Measurements from ENCODE around the gene DLGAP1.

The DLGAP1 gene

GRCh38 chr18:4251873-4252272, 203.2 kb downstream of the DLGAP1 start:
- TF ChIP-seq, protein P1, sequence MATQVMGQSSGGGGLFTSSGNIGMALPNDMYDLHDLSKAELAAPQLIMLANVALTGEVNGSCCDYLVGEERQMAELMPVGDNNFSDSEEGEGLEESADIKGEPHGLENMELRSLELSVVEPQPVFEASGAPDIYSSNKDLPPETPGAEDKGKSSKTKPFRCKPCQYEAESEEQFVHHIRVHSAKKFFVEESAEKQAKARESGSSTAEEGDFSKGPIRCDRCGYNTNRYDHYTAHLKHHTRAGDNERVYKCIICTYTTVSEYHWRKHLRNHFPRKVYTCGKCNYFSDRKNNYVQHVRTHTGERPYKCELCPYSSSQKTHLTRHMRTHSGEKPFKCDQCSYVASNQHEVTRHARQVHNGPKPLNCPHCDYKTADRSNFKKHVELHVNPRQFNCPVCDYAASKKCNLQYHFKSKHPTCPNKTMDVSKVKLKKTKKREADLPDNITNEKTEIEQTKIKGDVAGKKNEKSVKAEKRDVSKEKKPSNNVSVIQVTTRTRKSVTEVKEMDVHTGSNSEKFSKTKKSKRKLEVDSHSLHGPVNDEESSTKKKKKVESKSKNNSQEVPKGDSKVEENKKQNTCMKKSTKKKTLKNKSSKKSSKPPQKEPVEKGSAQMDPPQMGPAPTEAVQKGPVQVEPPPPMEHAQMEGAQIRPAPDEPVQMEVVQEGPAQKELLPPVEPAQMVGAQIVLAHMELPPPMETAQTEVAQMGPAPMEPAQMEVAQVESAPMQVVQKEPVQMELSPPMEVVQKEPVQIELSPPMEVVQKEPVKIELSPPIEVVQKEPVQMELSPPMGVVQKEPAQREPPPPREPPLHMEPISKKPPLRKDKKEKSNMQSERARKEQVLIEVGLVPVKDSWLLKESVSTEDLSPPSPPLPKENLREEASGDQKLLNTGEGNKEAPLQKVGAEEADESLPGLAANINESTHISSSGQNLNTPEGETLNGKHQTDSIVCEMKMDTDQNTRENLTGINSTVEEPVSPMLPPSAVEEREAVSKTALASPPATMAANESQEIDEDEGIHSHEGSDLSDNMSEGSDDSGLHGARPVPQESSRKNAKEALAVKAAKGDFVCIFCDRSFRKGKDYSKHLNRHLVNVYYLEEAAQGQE (IDR thresholded peaks at IDR 0.05; ENCODE audit: low read depth): no peak
- TF ChIP-seq, protein P2, sequence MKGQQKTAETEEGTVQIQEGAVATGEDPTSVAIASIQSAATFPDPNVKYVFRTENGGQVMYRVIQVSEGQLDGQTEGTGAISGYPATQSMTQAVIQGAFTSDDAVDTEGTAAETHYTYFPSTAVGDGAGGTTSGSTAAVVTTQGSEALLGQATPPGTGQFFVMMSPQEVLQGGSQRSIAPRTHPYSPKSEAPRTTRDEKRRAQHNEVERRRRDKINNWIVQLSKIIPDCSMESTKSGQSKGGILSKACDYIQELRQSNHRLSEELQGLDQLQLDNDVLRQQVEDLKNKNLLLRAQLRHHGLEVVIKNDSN (IDR thresholded peaks at IDR 0.05): no peak
- no peak for TF ChIP-seq CREB1 (IDR thresholded peaks at IDR 0.05; ENCODE audit: low read depth)
- TF ChIP-seq FOXM1 (IDR thresholded peaks at IDR 0.05; ENCODE audit: borderline replicate concordance, low read depth): no peak
- no peak for TF ChIP-seq YY1 (IDR thresholded peaks at IDR 0.05; ENCODE audit: low read depth)

DNA sequence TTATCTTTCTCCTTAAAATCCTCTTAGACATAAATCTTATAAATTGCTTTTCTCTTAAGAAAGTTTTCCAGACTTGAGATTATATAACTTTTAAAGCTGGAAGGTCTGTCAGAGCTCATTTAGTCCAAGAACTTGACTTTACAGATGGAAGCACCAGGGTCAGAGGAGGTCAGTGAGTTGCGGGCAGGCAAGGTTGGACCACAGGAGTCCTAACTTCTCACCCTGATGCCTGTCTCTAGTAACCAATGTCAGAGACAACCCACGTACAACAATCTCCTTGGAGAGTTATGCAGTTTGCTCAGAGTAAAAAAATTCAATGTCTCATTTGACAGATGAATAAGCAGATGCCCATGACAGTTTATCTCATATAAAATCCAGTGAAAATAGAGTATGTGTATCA, 203.9 kb downstream of the DLGAP1 start:
- TF ChIP-seq RAD21 (IDR thresholded peaks at IDR 0.05; ENCODE audit: low read depth) (no peak), TAF1 (IDR thresholded peaks at IDR 0.05; ENCODE audit: low read depth) (no peak), CREB1 (IDR thresholded peaks at IDR 0.05; ENCODE audit: low read depth) (no peak), MAX (IDR thresholded peaks at IDR 0.05) (no peak), EGR1 (IDR thresholded peaks at IDR 0.05) (no peak), YY1 (IDR thresholded peaks at IDR 0.05; ENCODE audit: low read depth) (no peak), TCF12 (IDR thresholded peaks at IDR 0.05; ENCODE audit: low read depth) (no peak), FOXM1 (IDR thresholded peaks at IDR 0.05; ENCODE audit: borderline replicate concordance, low read depth) (no peak), NFIC (IDR thresholded peaks at IDR 0.05) (no peak), EP300 (IDR thresholded peaks at IDR 0.05; ENCODE audit: borderline replicate concordance) (no peak), TEAD4 (IDR thresholded peaks at IDR 0.05) (no peak), ZBTB7A (IDR thresholded peaks at IDR 0.05; ENCODE audit: low read depth) (no peak), CEBPB (IDR thresholded peaks at IDR 0.05) (no peak)
- TF ChIP-seq, protein P2 (IDR thresholded peaks at IDR 0.05): no peak
- TF ChIP-seq, protein P1 (IDR thresholded peaks at IDR 0.05; ENCODE audit: low read depth): no peak

GRCh38 chr18:4250141-4250540, 205.0 kb downstream of the DLGAP1 start:
- TF ChIP-seq, protein P1 (IDR thresholded peaks at IDR 0.05; ENCODE audit: low read depth): no peak
- TF ChIP-seq MAX (IDR thresholded peaks at IDR 0.05) (no peak), TAF1 (IDR thresholded peaks at IDR 0.05; ENCODE audit: low read depth) (no peak), NFIC (IDR thresholded peaks at IDR 0.05) (no peak)

DNA sequence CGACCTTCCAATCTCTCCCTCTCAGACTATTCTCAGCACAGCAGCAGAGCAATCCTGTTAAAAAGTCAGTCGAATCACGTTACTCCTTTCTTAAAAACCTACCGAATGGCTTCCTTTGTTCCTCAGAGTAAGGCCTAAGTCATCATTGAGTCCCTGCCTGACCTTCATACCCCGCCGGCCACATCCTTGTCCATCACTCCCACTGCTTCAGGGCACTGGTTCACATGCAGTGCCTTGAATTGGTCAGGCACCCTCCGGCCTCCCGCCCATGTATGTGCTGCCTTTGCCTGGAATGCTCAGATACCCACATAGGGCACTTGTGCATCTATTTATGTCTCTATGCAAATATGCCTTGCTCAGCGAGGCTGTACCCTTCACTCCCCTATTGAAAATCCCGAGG, 206.4 kb downstream of the DLGAP1 start:
- TF ChIP-seq CREB1 (IDR thresholded peaks at IDR 0.05; ENCODE audit: low read depth): no peak
- no peak for TF ChIP-seq FOXM1 (IDR thresholded peaks at IDR 0.05; ENCODE audit: borderline replicate concordance, low read depth)
- TF ChIP-seq RAD21 (IDR thresholded peaks at IDR 0.05; ENCODE audit: low read depth): no peak
- no peak for TF ChIP-seq TCF12 (IDR thresholded peaks at IDR 0.05; ENCODE audit: low read depth)
- TF ChIP-seq EP300 (IDR thresholded peaks at IDR 0.05; ENCODE audit: borderline replicate concordance): no peak
- TF ChIP-seq MAX (IDR thresholded peaks at IDR 0.05): no peak
- no peak for TF ChIP-seq EGR1 (IDR thresholded peaks at IDR 0.05)
- TF ChIP-seq NFIC (IDR thresholded peaks at IDR 0.05): no peak
- no peak for TF ChIP-seq TEAD4 (IDR thresholded peaks at IDR 0.05)
- no peak for TF ChIP-seq YY1 (IDR thresholded peaks at IDR 0.05; ENCODE audit: low read depth)
- TF ChIP-seq, protein P2 (IDR thresholded peaks at IDR 0.05): no peak
- no peak for TF ChIP-seq TAF1 (IDR thresholded peaks at IDR 0.05; ENCODE audit: low read depth)
- TF ChIP-seq, protein P1 (IDR thresholded peaks at IDR 0.05; ENCODE audit: low read depth): no peak
- TF ChIP-seq ZBTB7A (IDR thresholded peaks at IDR 0.05; ENCODE audit: low read depth): no peak
- no peak for TF ChIP-seq CEBPB (IDR thresholded peaks at IDR 0.05)

All from Ishikawa (cell line).